ENCODE results near the gene LHX6. TPM values are rescaled to one million over a fixed set of nuclear protein-coding genes. Genes with fewer than 3 reads are reported as not detected.

Gene LHX6
- polyA plus RNA-seq, 4 donors, result 3.8 to 5.0 (median 3.9) TPM

DNA sequence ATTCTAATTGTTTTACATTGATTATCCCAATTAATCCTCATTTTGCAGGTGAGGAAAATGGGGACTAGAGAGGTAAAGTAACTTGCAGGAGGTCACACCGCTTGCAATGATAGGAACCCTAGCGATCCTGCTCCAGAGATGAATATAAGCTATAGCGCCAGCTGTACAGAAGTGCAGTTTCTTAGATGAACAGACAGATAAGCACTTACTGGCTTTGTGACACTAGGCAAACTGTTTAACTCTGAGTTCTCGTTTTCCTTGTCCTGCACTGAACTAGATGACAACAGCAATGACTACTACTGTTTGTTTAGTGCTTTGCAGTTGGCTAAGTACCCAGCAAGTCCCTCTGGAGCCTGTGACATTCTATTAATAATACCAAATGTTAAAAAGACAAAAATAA lies 11.1 kb downstream of the LHX6 start:
- DNase-seq (ENCODE audit: low read depth in 4 of 4, low spot score in 3 of 4), result no peak

DNA sequence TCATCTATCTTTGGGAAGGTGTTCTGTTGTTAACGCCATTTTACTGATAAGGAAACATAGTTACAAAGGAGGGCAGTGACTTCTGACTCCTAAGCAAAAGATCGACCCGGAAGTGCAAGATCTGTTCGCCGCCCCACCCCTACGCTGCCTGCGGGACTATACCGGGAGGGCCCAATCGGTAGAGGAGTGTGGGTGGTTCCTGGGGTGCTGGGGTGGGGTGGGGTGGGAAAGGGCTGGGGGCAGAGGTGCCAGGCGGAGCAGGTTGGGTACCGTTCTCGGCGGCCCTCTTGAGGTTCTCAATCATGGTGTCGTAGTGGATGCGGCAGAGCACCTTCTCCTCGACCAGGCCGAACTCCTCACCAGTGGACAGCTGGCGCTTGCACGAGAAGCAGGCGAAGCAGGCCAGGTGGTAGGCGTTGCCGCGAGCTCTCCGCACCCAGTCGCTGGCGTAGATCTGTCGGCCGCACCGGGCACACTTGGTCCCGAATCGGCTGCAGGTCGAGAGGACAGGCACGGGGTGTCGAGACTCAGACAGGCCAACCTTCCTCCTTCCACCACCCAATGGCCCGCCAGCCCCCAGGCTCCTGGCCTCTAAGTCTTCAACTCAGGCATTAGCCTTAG lies 11.8 kb downstream of the LHX6 start:
- no peak for DNase-seq (ENCODE audit: low read depth in 4 of 4, low spot score in 3 of 4)

DNA sequence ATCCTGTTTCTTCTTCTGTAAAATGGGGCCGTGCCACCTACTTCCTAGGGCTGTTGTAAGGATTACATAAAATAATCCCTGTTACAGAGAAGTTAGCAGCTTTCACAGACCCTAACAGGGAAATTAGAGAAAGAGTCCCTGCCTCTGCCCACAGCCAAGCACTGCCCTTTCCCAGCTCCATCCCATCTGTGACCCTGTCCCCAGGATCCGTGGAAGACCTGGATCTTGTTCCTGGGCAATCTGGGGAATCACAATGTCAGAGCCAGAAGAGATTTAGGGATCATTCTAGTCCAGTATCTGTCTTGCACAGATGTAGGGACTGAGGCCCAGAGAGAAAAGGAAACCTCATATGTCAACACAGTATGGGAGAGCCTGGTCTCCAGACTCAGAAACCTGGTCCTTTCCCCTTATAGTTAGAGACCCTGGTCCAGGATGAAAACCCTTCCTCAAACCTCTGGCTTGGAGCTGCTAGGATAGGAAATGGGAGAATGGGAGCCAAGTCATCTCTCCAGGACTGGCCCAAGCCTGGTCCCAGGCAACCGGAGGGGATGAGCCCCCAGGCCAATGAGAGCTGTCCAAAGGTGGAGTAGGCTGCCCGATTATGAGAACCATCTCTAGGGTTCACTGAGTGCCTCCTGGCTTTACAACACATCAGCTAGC lies 12.5 kb downstream of the LHX6 start:
- DNase-seq (ENCODE audit: low read depth in 4 of 4, low spot score in 3 of 4), result no peak

DNA sequence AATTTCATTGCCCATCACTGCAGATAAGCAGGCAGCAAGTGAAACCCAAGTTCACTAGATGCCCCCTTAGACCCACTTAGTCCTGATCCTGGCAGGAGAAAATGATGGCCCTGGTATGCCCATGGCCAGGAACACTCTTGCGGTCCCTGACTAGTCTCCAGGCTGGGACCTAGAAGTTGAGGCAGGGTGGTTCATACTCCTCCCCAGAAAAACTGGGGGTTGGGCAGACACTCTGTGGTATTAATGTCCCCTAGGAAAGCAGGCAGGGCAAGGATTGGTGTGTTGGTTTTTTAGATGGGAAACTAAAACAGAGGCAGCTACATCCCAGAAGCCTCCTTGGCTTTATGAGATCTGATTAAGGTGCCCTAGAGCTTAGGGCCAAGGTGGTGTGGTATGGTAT lies 13.1 kb downstream of the LHX6 start:
- no peak for DNase-seq (ENCODE audit: low read depth in 4 of 4, low spot score in 3 of 4)

DNA sequence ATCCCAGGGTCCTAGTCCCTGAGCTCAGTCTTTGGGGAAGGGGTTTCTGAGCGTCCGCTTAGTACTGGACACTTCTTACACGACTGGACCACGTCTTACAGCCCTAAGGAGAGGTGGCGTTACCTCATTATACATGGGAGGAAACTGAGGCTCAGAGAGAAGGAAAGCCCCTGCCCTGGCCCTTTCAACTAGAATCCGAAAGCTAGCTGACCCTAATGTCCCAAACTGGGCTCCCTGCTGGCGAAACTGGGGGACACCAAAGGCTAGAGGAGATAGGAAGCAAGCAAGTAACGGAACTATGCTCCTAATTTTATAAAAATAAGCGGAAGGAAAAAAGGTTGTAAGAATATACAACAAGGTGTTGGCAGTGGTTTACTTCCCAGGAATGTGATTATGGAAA lies 14.2 kb downstream of the LHX6 start:
- DNase-seq (ENCODE audit: low read depth in 4 of 4, low spot score in 3 of 4), result no peak

DNA sequence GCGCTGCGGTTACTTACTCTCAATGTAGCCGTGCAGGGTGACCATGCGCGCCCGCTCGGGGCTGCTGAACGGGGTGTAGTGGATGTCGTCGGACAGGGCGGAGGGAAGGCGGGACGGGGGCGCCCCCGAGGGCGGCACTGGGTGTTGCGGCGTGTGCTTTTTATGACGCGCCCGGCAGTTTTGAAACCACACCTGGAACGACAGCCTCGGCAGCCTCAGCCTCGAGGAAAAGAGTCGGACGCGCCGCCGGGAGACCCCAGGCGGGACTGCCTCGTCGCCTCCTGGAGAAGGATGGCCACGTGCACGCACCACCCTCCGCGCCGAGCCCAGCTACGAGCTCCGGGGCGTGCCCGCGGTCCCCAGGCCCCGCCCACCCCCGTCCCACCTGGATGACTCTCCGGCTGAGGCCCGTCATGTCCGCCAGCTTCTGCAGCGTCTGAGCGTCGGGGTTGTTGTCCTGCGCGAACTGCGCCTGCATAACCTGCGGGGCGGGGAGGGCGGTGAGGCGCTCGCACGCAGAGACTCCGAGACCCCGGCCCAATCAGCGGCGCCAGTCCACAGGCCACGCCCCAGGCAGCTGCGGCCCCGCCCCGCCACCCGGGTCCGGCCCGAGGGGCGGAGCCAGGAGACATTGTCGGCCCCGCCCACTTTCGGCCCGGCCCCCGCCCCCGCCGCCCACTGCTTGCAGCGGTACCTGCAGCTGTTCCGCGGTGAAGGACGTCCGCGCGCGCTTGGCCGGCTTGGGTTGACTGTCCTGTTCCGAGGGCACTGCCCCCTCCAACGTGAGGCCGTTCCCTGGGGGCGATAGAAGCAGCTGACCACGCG lies 15.0 kb downstream of the LHX6 start:
- DNase-seq (ENCODE audit: low read depth in 4 of 4, low spot score in 3 of 4), result no peak

DNA sequence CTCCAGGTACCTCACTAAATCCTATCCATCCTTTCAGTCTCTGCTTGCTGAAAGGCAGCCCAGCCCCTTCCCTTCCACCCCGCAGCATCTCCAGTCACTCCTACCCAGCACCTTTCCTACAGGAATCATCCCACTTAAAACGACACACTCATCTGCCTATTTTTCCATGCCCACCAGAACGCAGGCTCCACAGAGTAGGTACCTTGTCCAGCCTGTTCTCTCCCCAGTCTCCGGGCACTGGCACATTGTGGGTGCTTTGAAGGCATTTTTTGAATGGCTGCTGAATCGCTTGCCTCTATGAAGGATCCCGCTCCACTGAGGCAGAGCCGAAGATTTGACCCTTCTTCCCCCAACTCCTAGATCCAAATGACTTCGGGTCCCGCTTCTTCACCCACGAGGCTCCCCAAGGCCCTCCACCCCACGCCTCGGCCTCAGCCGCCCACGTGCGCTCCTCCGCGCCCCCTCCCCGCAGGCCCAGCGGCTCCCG lies 15.6 kb downstream of the LHX6 start:
- DNase-seq (ENCODE audit: low read depth in 4 of 4, low spot score in 3 of 4), result no peak

DNA sequence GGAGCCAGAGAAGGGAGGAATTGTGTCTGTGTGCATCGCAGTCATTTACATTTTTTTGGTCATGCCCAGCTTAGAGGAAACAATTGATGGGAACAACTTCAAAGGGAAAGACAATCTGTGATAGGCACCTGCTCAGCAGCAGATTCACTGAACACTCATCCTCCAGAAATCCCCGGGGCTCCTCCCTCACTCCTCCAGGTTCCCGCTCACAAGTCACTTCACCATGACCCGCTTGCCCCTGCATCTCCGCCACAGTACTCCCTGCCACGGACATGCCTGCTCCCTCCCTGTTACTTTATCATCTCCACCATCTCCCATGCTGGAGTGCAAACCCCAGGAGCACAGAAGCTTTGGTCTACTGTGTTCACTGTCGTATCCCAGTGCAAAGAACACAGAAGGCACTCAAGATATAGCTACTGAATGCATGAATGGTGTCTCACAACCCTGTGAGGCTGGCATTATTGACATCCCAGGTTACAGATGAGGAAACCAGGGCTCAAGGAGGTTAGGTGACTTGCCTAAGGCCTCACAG lies 16.2 kb downstream of the LHX6 start:
- no peak for DNase-seq (ENCODE audit: low read depth in 4 of 4, low spot score in 3 of 4)

DNA sequence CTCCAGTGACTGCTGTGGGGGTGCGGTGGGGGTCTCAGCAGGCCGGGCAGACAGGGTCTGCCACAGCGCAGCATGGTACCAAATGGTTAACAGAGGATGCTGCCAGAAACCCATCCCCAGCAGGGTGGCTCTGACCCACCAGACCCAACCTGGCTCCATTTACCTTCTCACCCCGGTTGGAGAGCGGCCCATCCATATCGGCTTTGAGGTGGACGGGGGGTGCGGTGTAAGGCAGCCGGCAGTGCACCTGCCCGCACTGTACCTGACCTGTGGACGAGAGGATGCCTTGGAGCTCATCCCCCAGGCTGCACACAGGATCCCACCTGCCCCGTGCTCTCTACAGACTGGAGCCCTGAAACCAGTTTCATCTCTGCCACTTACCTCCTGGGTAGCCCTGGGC lies 19.3 kb downstream of the LHX6 start:
- DNase-seq (ENCODE audit: low read depth in 4 of 4, low spot score in 3 of 4), result no peak

DNA sequence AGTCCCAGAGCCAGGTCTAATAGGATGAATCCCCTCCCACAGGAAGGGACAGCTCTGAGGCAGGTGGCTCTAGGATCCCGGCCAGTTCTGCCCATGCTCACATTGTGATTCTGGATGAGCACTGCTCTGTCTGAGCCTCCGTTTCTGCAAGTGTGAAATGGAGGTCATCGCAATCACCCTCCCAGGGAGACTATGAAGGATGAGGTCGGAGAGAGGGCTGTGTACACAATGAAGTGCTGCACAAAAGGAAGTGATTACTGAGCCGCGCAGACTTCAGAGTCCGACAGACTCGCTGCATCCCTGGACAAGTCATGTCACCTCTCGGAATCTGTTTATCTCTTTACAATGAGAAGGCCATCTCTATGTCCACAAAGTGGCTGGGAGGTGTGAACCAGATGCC lies 21.7 kb downstream of the LHX6 start:
- no peak for DNase-seq (ENCODE audit: low read depth in 4 of 4, low spot score in 3 of 4)

DNA sequence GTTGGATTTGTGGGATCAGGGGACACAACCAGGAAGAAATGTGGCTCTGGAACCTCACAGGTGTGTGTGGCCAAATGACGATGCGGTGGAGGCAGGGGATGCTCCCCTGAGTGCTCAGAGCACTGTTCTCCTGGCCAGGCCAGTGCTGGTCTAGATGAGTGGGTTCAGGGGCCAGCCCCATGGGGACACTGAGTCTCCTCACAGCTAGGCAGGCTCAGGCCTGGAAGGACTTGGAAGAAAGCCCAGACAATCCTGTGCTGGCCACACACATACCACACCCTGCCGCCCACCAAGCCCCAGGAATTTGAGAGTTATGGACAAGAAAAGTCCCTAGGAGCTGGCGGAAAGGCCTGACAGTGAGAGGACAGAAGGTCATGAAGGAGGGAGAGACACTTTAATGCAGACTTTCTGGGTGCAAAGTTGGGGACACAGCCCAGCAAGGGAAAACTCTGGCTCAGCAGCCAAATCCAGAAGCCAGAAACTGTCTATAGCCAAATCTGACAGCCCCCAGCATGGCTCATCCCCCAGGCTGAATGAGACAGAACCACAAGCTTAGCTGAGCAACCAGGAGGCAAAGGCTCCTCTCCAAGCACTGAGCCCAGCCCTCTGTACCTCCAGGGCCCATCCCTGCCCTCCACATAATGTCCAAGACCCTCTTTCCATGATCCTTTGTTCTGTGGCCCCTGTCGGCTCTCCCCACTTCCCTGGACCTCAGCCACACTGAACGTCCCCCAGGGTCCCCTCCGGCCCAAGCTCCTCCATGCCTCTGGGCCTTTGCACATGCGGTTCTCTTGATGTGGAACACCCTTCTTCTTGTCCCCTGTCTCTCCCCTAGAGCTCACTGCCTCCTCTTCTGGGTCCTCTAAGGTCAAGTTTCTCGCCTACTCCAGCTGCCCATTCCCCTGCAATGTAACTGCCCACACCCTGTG lies 22.4 kb downstream of the LHX6 start:
- DNase-seq (ENCODE audit: low read depth in 4 of 4, low spot score in 3 of 4), result no peak

DNA sequence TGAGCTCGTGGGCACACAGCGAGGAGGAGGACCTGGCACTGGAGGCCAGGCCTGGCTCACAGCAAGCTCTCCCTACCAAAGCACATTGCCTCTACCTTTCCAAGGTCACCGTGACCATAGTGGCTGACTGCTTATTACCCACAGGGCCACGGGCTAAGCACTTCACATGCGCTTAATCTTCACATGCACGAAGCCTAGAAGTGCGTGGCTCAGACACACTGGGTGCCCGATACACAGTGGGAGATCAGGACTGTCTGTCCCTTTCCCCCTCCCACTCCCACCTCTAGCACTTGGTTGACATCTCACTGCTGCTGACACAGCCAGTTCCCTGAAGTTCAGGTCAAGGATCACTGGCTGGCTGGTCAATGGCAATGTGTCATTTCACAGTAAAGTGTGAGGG lies 23.6 kb downstream of the LHX6 start:
- DNase-seq (ENCODE audit: low read depth in 4 of 4, low spot score in 3 of 4), result no peak

DNA sequence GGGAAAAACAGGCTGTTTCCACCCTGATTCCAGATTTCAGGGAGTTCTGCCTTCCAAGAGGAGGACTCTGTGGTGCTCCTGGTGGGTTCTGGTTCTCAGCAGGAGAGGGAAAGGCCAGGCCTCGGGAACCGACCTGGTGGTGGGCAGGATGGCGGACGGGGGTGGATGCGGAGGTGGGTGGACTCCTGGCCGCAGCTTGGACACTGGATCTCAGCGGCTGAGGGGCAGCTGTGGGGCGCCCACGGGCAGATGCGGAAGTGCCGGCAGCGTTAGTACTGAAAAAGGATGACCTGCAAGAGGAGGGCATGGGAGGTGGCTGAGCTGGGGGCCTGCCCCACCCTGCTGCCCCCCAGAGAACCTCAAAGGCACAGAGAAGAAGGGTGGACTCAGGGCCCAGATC lies 24.3 kb downstream of the LHX6 start:
- no peak for DNase-seq (ENCODE audit: low read depth in 4 of 4, low spot score in 3 of 4)

DNA sequence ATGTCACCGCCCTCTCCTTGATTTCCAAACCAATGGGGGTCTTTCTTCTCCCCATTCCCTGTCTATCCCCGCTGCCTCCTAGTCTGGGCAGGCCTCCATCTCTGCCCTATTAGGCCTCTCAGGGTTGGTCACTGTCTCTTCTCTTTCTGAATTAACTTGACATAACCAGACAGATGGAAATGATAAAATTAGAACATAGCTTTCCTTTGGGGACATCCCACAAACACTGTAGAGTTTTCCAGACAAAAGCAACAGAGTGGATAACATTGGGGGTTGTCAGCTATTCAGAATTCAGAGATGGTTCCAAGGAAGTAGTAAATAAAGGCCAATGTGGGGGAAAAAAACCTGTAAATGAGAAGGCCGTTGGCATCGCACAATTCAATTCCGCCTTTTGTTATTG lies 24.7 kb downstream of the LHX6 start:
- no peak for DNase-seq (ENCODE audit: low read depth in 4 of 4, low spot score in 3 of 4)

DNA sequence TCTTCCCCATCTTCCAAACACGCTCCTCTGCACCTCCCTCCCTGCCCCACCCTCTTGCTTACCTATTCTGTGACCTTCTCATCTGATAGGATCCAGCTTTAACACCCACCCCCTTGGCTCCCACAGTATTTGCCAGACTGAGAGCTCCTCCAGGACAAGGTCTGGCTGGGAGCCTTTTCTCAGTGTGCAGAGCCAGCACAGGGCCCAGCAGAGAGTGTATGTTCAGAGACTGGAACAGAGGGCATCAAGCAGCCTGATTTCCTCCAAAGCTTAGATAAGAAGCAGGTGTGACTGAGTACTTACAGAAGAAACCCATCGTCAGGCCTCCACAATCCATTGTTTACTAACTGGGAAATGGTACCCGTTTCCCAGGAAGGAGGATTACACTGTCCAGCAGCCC lies 26.6 kb downstream of the LHX6 start:
- no peak for DNase-seq (ENCODE audit: low read depth in 4 of 4, low spot score in 3 of 4)

DNA sequence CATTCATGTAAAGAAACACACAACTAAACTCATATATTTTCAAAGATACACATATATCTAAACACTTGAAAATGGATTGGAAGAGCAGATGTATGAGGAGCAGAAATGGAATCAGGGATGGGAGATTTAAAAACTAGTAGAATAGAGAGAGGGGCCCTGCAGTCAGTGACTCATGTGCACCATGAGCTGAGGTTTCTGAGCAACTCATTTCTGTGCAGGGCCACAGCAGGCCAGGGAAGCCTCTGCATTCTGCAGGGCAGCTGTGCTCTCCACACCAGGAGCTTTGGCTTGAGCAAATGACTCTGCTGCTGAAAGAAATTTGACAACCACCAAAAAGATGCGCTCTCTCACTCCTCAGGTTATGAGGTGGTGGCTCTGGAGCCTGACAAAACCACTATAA lies 27.1 kb downstream of the LHX6 start:
- DNase-seq (ENCODE audit: low read depth in 4 of 4, low spot score in 3 of 4), result no peak

DNA sequence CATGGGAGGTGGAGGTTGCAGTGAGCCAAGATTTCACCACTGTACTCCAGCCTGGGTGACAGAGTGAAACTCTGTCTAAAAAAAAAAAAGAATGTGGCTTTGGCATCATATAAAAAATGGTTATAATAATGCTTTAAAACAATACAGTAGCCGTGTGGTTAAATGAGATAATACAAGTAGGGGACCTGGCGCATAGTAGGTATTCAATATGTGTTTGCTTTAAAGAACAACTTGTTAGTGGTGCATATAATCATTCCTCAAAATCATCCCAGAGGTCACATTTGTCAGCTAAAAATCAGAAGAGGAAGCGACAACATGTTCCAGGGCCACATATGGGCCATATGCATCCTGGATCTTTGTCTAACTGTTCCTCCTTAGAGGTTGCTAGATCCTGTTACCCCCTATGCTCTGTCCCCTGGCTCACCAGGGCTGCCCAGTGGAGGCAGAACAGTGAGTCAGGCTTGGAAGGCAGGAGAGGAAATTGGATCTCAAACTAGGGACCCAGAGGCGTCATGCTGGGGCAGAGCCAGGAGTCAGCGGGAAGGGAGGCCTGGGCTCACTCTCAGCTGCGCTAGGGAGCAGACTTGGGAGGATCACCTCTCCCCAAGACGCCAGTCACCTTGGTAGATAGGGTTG lies 27.7 kb downstream of the LHX6 start:
- DNase-seq (ENCODE audit: low read depth in 4 of 4, low spot score in 3 of 4), result no peak

DNA sequence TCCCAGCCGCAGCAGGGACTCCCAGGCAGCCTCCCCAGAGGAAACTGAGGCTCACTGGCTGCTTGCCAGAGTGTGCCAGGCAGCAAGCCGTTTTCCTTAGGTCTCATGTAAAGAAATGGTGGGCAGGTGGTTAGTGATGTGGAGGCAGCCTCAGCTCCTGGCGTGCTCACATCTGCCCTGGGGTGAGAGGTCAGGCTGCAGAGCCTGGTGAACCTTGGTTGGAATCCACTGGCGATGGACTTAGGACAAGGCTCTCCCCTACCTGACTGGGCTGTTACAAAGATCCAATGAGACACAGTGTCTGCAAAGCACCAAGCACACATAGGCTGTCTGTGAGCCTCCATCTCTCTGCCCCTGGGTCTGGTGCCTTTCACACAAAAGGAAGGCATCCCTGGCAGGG lies 30.9 kb downstream of the LHX6 start:
- no peak for DNase-seq (ENCODE audit: low read depth in 4 of 4, low spot score in 3 of 4)

DNA sequence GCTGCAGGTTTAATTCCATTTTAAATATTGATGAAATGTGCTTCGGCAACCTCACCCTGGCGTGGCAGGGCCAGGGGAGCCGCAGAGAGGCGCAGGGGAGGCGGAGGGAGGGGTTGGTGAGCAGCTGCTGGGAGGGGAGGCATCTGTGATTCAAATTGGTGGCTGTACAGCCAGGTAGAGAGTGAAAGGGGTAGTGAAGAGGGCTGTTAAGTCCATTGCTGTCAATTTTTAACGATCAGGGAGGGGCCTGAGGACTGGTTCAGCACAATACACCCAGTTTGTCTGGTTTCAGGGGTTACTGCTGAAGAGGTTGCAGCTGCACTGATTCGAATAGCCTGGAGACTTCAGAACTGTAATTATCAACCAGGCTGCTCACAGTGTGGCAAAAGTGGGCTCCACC lies 31.3 kb downstream of the LHX6 start:
- no peak for DNase-seq (ENCODE audit: low read depth in 4 of 4, low spot score in 3 of 4)

DNA sequence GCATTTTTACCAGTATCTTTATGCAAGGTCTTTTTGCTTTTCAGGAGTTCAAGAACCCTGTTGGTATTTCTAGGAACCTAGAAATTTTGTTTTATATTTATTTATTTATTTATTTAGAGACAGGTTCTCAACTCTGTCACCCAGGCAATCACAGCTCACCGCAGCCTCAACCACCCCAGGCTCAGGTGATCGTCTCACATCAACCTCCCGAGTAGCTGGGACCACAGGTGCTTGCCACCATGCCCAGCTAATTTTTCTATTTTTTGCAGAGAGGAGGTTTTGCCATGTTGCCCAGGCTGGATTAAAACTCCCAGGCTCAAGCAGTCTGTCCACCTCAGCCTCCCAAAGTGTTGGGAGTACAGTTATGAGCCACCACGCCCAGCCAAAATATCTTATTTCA lies 32.9 kb downstream of the LHX6 start:
- no peak for DNase-seq (ENCODE audit: low read depth in 4 of 4, low spot score in 3 of 4)
